Activated T-cell treated with anti-CD3 and anti-CD28 coated beads, Interleukin-2, amount 50 U/mL, for 48 hours (primary cell): ENCODE data around the gene PILRA.
"Not testable (repeated sequence)": the region's sequence is repeated elsewhere in the genome, so short reads cannot be mapped to it uniquely, and the experiment has no call there.

Source experiments
- DNase-seq, 2 experiments: peaks; one replicate each; pipeline ENCODE4 v3.0.0-alpha.2; 2020

The PILRA gene

DNA sequence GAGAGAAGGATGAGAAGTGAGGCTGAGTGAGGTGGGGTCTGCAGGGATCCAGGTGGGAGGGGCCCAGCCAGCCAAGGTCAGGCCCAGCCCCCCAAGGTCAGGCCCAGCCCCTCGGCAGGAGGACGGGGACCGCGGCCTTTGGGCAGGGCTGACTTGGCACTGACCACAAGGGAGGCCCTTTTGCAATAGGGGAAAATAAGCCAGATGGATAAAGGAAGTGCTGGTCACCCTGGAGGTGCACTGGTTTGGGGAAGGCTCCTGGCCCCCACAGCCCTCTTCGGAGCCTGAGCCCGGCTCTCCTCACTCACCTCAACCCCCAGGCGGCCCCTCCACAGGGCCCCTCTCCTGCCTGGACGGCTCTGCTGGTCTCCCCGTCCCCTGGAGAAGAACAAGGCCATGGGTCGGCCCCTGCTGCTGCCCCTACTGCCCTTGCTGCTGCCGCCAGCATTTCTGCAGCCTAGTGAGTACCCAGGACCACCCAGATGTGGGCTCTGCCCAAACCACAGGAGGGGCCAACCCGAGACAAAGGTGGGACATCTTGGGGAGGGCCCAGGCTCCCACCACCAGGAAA lies at the start of gene PILRA:
Gene PILRA (plus strand): TSS at position 227 of the 571 bp plus-strand sequence. CDS start 170 bp downstream, at position 397.
- no peak for DNase-seq

DNA sequence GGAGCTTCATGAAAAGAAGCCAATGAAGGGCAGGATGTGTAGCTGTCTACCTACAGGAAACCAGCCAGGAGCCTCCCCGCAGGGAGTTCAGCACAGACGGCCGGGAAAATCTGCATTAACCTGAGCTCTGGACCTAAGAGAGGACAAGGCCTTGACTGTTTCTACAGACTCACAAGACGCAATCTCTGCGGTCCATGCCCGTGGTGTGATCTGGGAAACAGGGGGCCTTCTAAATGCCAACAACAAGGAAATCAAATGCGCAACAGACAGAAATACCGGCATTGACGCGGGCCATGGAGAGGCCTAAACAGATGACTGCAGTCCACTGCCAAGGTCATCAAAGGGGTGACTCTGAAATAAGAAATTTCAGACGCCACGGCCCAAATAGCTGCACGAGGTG lies 49.1 kb upstream of the PILRA start:
- not testable (repeated sequence) for DNase-seq

DNA sequence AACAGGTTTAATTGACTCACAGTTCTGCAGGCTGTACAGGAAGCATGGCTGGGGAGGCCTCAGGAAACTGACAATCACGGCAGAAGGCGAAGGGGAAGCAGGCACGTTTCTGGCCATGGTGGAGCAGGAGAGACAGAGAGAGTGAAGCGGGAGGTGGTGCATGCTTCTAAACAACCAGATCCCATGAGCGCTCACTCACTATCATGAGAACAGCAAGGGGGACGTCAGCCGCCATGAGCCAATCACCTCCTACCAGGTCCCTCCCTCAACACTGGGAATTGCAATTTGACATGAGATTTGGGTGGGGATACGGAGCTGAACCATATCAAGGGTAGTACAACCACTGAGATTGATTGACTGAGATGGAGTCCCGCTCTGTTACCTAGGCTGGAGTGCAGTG lies 47.6 kb upstream of the PILRA start:
- not testable (repeated sequence) for DNase-seq

DNA sequence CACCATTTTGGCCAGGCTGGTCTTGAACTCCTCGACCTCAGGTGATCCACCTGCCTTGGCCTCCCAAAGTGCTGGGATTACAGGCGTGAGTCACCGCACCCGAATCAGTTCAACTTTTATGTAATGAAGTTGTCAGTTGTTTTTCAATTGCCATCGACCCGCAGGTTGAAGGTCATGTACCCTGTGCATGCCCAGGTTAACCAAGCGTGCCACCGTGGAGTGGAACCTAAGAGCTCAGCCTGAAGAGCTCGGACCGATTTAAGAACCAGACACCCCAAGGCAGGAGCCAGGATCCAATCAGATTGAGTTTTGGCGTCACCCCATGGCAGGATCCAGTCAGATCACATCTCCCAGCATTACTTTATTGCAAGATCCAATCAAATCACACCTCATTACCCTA lies 46.4 kb upstream of the PILRA start:
- not testable (repeated sequence) for DNase-seq

DNA sequence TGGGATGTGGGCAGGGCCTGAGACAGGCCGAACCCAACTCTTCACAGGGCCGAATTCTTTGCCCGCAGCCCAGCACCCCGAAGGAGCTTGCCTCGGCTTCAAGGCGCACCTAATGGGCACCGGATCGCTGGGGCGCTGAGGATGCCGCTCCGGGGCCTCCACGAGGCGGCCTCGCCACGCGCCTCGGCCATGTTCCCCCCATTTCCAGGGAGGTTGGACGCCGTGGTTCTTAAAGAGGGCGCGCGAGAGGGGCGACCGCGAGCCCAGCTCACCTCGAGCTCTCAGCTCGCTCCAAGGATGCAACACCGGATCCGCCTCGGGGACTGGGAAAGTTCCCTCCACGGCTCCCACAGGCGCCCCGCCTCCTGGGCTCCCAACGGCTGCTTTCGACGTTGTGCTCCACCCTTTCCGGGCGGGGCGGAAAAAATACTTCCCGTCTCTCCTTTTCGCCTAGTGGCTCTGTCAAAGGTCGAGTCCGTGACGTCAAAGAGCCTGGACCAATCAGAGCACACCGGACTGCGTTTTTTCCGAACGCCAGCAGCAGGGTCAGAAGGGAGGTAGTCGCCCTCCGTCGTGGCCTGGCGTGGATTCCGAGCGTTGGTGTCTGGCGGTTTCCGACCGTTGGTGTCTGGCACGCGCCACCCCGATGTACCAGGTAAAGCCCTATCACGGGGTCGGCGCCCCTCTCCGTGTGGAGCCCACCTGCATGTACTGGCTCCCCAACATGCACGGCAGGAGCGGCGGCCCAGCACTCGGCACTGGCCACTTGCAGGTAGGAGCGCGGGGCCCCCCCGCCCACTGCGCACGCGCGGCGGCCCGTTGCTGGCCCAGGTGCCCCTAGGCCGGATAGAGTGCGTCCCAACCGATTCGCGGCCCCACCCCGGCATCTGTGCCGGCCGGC lies 37.5 kb upstream of the PILRA start:
- peak; percentile 91 to 93 for DNase-seq

DNA sequence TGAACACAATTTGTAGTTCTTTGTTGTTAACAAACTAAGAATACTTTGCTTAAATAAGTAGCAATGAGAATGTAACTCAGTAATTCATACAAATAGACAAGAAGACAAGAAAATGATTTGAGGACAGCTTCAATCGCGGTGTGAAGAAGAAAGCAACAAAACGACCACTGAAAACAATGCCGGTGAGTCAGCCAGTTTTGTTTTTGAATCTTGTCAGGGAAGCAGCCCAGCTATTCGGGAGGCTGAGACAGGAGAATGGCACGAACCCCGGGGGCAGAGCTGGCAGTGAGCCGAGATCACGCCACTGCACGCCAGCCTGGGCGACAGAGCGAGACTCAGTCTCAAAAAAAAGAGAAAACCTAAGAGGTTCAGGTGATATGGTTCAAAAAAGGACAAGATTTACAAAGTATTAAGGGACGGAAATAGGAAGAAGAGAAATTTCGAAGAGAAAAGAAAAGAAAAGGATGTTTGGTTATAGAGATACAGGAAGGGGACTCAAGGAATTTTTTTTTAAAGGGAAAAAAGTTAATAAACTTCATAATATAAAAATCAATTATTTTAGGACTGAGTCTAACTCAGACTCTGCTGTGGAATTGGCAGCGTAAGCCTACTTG lies 35.1 kb upstream of the PILRA start:
- peak in 1 of 2 experiments; percentile 11 for DNase-seq

DNA sequence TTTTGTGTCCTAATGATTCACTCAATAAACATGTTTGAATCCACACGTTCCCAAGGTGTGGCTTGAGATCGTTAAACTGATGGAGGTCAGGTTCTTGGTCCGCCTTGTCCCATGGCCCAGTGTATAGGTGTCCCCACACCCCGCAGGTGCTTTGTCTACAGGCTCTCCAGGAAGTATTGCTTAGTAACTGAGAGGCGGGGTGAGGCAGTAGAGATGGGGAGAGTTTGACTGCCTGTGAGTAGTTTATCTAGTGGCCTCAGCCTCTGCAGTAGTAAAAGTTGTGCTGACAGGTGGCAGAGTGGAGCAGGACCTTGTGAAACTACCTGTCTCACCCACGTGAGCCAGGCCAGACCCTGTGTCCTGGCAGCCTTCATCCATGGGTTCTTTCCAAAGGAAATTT lies 32.0 kb upstream of the PILRA start:
- peak in 1 of 2 experiments; percentile 14 for DNase-seq

DNA sequence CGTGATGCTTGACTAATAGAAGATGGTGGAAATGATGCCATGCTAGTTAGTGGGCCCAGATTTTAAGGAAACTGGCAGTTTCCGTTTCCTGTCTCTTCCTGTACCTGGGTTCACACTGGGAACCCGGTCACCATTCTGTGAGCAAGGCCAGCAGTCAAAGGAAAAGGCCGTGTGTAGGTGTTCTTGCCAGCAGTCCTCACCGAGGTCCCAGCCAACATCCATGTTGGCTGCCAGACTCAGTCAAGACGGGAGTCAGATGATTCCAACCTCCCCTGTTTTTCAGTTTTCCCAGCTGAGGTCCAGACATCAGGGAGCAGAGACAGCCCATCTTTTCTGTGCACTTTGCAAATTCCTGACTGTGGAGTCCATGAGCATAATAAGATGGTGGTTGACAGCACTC lies 30.5 kb upstream of the PILRA start:
- peak in 1 of 2 experiments; percentile 15 for DNase-seq

DNA sequence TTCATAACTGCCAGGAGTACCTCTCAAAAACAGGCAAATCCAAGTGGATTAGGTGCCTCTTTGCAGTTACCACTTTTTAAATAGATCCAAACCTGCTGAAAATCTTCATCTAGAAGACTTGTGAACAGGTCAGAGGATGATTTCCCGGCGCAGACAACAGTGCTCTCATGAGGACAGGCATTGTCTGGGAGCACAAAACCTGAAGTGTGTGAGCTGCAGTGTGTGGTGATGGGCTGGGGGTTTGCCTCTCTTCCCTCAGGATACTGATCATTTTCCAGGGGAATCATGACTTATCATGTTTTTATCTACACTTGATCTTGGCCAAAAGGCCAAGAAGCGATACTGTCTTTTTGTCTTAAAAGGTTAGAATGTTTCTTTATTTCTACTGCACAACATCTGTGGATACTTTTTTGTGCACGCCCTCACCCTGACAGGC lies 29.1 kb upstream of the PILRA start:
- peak in 1 of 2 experiments; percentile 24 for DNase-seq

DNA sequence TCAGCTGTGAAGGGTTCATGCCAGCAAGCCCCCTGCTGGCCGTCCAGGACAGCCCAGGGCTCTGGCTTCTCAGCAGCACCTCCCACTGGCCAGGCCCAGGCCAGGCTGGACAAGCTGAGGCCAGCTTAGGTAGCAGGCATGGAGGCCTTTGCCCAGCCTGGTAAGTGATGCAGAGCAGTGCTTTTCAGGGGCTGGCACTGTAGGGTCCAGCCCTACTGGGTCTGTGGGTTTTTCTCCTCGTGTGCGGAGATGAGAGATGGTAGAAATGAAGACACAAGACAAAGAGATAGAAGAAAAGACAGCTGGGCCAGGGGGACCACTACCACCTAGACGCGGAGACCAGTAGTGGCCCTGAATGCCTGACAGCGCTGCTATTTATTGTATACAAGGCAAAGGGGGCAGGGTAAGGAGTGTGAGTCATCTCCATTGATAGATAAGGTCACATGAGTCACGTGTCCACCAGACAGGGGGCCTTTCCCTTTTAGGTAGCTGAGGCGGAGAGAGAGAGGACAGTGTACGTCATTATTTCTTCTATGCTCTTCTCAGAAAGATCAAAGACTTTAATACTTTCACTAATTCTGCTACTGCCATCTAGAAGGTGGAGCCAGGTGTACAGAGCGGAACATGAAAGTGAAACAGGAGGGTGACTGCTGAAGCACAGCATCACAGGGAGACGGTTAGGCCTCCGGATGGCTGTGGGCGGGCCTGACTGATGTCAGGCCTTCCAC lies 28.6 kb upstream of the PILRA start:
- peak; percentile 75 for DNase-seq

DNA sequence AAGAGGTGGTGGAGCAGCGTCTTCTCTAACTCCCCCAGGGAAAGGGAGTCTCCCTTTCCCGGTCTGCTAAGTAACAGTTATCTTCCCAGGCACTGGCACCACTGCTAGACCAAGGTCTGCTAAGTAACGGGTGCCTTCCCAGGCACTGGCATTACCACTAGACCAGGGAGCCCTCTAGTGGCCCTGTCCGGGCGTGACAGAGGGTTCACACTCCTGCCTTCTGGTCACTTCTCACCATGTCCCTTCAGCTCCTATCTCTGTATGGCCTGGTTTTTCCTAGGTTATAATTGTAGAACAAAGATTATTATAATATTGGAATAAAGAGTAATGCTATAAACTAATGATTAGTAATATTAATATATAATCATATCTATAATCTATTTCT lies 28.0 kb upstream of the PILRA start:
- peak; percentile 75 to 77 for DNase-seq

DNA sequence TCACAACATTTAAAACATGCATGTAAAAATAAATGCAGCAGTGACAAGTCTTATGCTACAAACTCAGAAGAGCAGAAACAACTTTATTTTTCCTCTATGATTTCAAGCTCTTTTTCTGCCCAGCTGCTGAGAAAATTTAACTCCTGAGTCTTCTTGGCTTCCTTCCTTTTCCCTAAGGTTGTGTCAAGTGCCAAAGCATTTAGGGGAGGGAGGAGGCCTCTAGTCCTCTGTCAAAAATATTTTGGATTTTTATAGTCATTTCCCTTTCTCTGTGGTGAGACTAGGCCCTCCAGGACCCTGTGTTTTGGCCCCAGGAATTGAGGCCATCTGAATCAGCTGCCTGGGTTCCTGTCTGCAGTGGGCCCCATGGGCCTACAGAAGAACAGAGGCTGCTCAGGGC lies 26.4 kb upstream of the PILRA start:
- peak in 1 of 2 experiments; percentile 14 for DNase-seq

DNA sequence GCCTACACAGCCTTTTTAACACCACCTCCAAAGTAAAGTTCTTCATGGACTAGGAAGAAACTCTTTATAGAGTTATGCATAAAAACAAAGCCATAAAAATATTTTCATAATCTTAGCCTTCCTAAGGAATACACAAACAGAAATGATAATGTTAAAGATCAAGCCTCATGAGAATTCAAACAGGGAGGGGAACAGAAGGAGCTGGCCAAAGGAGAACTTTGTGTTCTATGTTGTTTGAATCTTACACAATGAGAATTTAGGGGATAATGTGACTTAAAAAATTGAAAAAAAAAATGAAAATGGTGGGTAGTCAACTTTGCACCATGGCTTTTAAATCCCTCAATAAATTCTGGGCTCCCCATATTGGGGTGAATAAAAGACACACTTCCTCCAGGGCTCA lies 24.5 kb upstream of the PILRA start:
- no peak for DNase-seq

DNA sequence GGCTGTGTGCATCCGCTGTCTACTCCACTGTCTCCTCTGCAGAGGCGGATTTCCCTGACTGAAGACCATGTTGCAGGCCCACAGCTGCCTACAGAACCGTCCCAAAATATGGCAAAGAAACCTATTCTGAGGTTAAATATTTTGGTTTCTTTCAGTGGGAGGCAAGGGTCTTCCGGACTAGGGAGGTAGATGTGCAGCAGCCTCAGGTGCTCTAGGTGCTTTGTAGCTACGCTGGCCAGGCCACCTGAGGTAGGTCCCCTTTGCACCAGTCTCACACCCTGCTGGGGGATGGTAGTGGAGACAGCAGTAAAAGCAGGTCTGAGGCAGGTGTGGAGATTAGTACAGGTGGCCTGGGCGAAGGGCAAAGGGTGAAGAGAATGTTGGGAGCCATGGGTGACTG lies 23.5 kb upstream of the PILRA start:
- peak in 1 of 2 experiments; percentile 11 for DNase-seq

DNA sequence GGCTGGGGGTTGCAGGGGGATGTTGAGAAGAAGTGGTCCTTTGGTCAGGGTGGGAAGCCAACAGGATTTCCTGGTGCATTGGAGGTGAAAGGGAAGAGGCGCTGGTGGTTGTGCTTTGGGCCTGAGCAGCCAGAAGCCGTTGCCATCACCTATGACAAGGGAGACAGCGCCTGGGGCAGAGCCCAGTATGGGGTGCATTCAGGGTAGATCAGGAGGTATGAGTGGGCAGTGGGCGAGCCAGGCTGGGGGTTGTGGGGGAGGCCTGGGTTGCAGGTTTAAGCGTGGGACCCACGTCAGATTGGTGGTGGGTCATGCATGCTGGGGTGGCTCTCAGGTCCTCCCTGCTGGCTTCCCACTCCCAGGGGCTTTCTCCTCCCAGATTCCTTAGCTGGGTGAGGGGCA lies 21.6 kb upstream of the PILRA start:
- DNase-seq: peak in 1 of 2 experiments; percentile 19

DNA sequence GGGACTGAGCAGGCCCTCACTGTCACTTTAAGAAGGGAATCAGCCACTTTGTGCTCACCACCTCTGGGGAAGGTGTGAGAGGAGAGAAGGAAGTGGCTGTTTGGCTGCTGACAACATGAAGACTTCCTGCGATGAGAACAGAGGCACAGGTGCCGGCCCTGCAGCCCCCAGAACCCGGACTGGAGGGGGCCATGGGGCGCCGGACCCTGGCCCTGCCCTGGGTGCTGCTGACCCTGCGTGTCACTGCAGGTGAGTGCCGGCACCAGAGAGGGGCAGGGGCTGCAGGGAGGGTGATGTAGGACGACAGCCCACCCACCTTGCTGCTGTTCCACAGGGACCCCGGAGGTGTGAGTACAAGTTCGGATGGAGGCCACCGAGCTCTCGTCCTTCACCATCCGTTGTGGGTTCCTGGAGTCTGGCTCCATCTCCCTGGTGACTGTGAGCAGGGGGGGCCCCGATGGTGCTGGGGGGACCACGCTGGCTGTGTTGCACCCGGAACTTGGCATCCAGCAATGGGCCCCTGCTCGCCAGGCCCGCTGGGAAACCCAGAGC lies 21.0 kb upstream of the PILRA start:
- peak in 1 of 2 experiments; percentile 24 for DNase-seq

DNA sequence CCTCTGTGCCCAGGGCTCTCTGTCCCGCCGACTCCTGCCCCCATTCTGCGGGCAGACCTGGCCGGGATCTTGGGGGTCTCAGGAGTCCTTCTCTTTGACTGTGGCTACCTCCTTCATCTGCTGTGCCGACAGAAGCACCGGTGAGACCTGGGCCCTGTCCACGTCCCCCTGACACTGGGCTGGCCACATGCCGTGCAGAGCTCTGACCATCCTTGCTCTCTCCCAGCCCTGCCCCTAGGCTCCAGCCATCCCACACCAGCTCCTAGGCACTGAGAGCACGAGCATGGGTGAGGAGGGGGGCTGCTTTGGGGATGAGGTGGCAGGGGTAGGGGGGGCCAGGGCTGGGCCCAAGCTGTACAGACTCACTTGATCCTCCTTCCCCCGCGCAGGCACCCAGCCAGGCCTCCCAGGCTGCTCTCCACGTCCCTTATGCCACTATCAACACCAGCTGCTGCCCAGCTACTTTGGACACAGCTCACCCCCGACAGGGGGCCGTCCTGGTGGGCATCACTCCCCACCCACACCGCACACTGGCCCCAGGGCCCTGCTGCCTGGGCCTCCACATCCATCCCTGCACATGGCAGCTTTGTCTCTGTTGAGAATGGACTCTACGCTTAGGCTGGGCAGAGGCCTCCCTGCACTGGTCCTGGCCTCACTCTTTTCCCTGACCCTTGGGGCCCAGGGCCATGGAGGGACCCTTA lies 20.2 kb upstream of the PILRA start:
- DNase-seq: peak in 1 of 2 experiments; percentile 17

DNA sequence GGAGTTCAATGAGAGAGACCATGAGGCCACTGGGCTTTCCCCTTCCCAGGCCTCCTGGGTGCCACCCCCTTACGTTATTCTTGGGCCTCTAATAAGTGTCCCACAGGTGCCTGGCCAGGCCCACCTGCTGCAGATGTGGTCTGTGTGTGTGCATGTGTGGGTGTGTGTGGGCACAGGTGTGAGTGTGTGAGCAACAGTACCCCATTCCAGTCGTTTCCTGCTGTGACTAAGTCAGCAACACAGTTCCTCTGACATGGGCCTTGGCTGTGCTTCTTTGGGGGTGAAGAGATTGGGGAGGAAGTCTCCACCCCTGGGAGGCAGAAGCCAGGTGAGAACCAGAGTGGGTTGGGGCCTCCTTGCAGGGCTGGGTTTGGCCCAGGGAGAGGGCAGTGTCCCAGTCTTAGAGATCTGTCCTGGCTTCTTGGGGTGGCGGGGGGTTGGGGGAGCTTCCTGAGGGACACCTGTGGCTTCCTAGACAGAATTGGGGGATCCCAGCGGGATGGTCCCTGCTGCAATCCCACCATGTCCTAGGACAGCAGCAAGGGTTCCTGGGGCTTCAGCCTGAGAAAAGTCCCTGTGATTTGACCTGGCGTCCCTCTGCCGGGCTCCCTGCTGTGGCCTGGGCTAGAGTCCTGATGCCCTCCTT lies 19.5 kb upstream of the PILRA start:
- DNase-seq: peak in 1 of 2 experiments; percentile 58

DNA sequence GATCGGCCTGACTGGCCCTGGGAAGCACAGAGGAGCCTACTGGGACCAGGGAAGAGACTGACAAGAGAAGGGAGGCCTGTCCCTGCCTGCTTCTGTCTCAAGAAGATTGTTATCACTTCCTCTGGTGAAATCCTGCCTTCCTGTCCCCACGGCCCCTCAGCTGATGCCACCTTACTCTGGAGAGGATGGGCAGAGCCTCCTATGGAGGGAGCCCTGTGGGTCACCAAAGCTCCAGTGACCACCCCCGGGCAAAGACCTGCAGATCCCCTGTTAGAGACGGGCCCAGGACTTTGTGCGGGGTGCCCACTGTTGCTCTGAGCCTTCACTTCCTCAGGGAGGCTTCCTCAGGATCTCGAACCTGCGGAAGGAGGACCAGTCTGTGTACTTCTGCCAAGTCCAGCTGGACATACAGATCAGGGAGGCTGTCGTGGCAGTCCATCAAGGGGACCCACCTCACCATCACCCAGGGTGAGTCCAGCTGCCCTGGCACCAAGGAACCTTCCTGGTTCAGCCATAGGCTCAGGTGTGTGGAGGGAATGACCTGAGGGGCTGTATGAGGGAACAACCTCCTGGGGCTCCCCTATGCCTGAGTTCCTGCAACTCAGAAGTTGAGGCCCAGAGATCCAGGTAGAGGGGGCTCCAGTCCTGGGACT lies 16.7 kb upstream of the PILRA start:
- no peak for DNase-seq

DNA sequence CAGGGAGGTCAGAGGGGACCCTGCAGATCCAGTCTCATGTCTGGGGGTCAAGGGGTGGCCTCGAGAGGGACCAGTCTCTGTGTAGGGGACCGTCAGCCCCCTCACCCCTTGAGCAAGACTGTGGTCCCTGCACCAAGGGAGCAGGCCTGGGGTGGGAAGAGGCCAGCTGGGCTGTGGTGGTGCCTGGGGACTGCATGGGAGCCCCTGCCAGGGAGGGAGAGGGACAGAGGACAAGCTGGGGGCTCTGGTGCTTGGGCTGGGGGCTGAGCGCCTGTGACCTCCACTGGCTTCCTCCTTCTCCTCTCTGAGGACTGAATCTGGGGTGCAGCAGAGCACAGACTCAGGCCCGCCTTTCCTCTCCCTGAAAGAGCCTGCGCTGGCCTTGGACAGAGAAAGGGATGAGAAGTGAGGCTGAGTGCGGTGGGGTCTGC lies 16.1 kb upstream of the PILRA start:
- no peak for DNase-seq
